KMS-11 (cell line): ENCODE results near the gene SCGB1C2.

Experiments used
- H2AFZ ChIP-seq: fragments of 200-600 bp; sonication (generic); 2 replicates; pipeline ENCODE4 v1.6.1; 2016; ENCODE audit warnings: antibody characterized with exemption, mixed run types, low read depth
- H3K27ac ChIP-seq: fragments of 200-600 bp; sonication (generic); 2 replicates; pipeline ENCODE4 v1.6.1; 2016; ENCODE audit warnings: mild to moderate bottlenecking, mixed run types
- H3K27me3 ChIP-seq: fragments of 200-600 bp; sonication (generic); 2 replicates; pipeline ENCODE4 v1.6.1; 2017; ENCODE audit warnings: mild to moderate bottlenecking, low read depth, mixed run types, moderate library complexity; ENCODE audit not compliant: insufficient read depth
- H3K36me3 ChIP-seq: fragments of 200-600 bp; sonication (generic); 2 replicates; pipeline ENCODE4 v1.6.1; 2017; ENCODE audit warnings: mild to moderate bottlenecking, mixed run types; ENCODE audit not compliant: insufficient read depth
- H3K4me1 ChIP-seq: fragments of 200-600 bp; sonication (generic); 2 replicates; pipeline ENCODE4 v1.6.1; 2016; ENCODE audit warnings: mild to moderate bottlenecking, low read depth, mixed run types; ENCODE audit not compliant: poor library complexity, severe bottlenecking
- H3K4me2 ChIP-seq: fragments of 200-600 bp; sonication (generic); 2 replicates; pipeline ENCODE4 v1.7.0; 2016; ENCODE audit warnings: mild to moderate bottlenecking, mixed run types
- H3K4me3 ChIP-seq: fragments of 200-600 bp; sonication (generic); IDR thresholded peaks from 2 replicates; pipeline ENCODE4 v1.6.1; 2017; ENCODE audit warnings: low read depth, low read length, mixed read lengths; ENCODE audit not compliant: insufficient read depth
- H3K79me2 ChIP-seq: fragments of 200-600 bp; sonication (generic); 2 replicates; pipeline ENCODE4 v1.6.1; 2016; ENCODE audit warnings: low read depth, mixed run types; ENCODE audit not compliant: insufficient read depth
- H3K9ac ChIP-seq: fragments of 200-600 bp; sonication (generic); 2 replicates; pipeline ENCODE4 v1.6.1; 2016; ENCODE audit warnings: mild to moderate bottlenecking, mixed run types
- H4K20me1 ChIP-seq: fragments of 200-600 bp; sonication (generic); 2 replicates; pipeline ENCODE4 v1.6.1; 2016; ENCODE audit warnings: mild to moderate bottlenecking, mixed run types; ENCODE audit not compliant: insufficient read depth
- CTCF ChIP-seq: fragments of 200-600 bp; sonication (generic); conservative IDR thresholded peaks from 2 replicates; pipeline ENCODE4 v1.6.1; 2017; ENCODE audit warnings: low read depth, mild to moderate bottlenecking, antibody characterized with exemption, low read length, moderate library complexity, mixed read lengths

The SCGB1C2 gene

GRCh38 chr17:149897-150584 is 12.7 kb downstream of the SCGB1C2 start:
- no peak overlapping the region for H3K4me3 ChIP-seq
- H3K36me3 ChIP-seq = no peaks in the 10 kb centered on the region
- H3K4me2 ChIP-seq = no peak overlapping the region
- H3K9ac ChIP-seq = no peak overlapping the region
- H3K27ac ChIP-seq = no peak overlapping the region
- TF ChIP-seq CTCF = no peak
- no peaks in the 10 kb centered on the region for H4K20me1 ChIP-seq
- no peaks in the 10 kb centered on the region for H3K4me1 ChIP-seq
- H2AFZ ChIP-seq = no peak overlapping the region
- H3K27me3 ChIP-seq = peaks cover 10% of the 10 kb centered on the region; the same call in 1 of the 2 replicates
- no peaks in the 10 kb centered on the region for H3K79me2 ChIP-seq

- H3K9ac ChIP-seq = no peak overlapping the region
- H3K4me1 ChIP-seq = no peaks in the 10 kb centered on the region
- no peaks in the 10 kb centered on the region for H4K20me1 ChIP-seq
- H3K4me2 ChIP-seq = no peak overlapping the region
- no peaks in the 10 kb centered on the region for H3K36me3 ChIP-seq
- H3K79me2 ChIP-seq = no peaks in the 10 kb centered on the region
- TF ChIP-seq CTCF = no peak
- no peak overlapping the region for H2AFZ ChIP-seq
- no peak overlapping the region for H3K4me3 ChIP-seq
- peaks cover 10% of the 10 kb centered on the region; the same call in 1 of the 2 replicates for H3K27me3 ChIP-seq
- H3K27ac ChIP-seq = no peak overlapping the region
These were observed 13.6 kb downstream of the SCGB1C2 start for GRCh38 chr17:151004-151403.

GRCh38 chr17:151886-152859 is 14.8 kb downstream of the SCGB1C2 start:
- Histone ChIP-seq H3K79me2 (no peaks in the 10 kb centered on the region), H3K4me1 (no peaks in the 10 kb centered on the region)

More at GRCh38 chr17:151886-152859, 14.8 kb downstream of the SCGB1C2 start:
- Histone ChIP-seq H3K4me2 (no peak overlapping the region), H3K27ac (no peak overlapping the region), H4K20me1 (no peaks in the 10 kb centered on the region), H3K27me3 (peaks cover 10% of the 10 kb centered on the region; the same call in 1 of the 2 replicates), H3K36me3 (no peaks in the 10 kb centered on the region), H2AFZ (no peak overlapping the region), H3K4me3 (no peak overlapping the region), H3K9ac (no peak overlapping the region)
- no peak for TF ChIP-seq CTCF
